ENCODE data around the gene SLC49A4.
A peak's percentile ranks its signal among the peaks of the same experiment; 100 is the strongest.

SLC49A4 gene

DNA sequence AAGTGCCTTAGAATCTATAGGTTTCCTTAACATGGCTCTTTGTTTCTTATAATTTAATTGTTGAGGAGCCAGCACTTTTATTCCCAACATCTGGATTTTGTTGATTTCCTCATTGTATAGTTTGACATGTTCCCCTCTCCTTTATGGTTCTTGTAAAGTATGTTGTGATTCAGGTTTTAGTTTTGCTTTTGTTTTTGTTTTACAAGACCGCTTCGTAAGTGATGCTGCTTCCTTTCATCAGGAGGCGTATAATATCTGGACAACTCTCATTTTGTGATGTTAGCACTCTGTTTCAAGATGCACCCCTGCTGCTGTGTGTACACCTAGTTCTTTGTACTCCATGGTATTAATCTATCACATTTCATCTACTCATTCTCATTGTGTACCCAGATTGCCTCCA is 48.7 kb downstream of the SLC49A4 start:
- no peak overlapping the region for H3K9ac ChIP-seq (ENCODE audit: low read length)
- H4K5ac ChIP-seq (ENCODE audit: low read length) = no peak overlapping the region
- no peaks in the 10 kb centered on the region for H3K4me1 ChIP-seq (ENCODE audit: control insufficient read depth, low read depth, low read length)
- H3K56ac ChIP-seq (ENCODE audit: low read length) = no peak overlapping the region
- H2BK5ac ChIP-seq (ENCODE audit: low read length) = no peak overlapping the region
- H3K4me2 ChIP-seq (ENCODE audit: low read length) = no peak overlapping the region
- no CpG with 5 or more reads among the region's 3 CpGs for WGBS (ENCODE audit: extremely low coverage, insufficient coverage, low lambda C conversion rate)
- H3K4me3 ChIP-seq (ENCODE audit: low read length) = no peak overlapping the region
- H3K4ac ChIP-seq (ENCODE audit: low read depth, low read length) = no peak overlapping the region
- no peaks in the 10 kb centered on the region for H3K79me2 ChIP-seq (ENCODE audit: control insufficient read depth, insufficient read depth, low read length)
- no peak overlapping the region for H3K18ac ChIP-seq (ENCODE audit: low read length)
- no peak overlapping the region for H3K23ac ChIP-seq (ENCODE audit: low read length)
- no peak for DNase-seq
- no peaks in the 10 kb centered on the region for H3K27me3 ChIP-seq (ENCODE audit: insufficient read depth, low read length, poor library complexity)
- no peak overlapping the region for H2BK120ac ChIP-seq (ENCODE audit: low read depth, low read length)
- no peaks in the 10 kb centered on the region for H3K36me3 ChIP-seq (ENCODE audit: control insufficient read depth, insufficient read depth, low read length)
- H3K27ac ChIP-seq (ENCODE audit: low read depth, low read length) = no peak overlapping the region
- no peak overlapping the region for H4K8ac ChIP-seq (ENCODE audit: low read depth, low read length)
- H2AK5ac ChIP-seq (ENCODE audit: low read length) = no peak overlapping the region
- no peak overlapping the region for H2BK15ac ChIP-seq (replicated peaks; ENCODE audit: low read depth)
- H3K79me1 ChIP-seq (ENCODE audit: low read length) = no peaks in the 10 kb centered on the region

DNA sequence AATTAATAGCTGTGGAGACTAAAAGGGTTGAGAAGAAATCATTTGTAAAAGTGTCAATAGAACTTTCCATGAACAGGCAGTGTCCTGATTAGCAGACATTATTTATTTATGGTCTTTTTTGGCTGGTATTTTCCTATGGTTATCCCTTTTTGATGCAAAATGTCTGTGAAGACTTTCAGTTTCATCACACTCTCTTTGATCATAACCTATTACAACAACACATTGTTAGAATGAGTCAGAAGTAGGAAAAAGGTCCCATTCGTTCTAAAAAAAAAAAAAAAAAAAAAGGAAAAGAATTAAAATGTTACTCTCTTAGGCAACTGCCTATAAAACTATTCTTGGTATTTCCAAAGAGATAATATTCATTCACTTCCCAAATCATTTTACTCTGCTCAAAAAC is 62.1 kb downstream of the SLC49A4 start:
- no peak overlapping the region for H3K18ac ChIP-seq (ENCODE audit: low read length)

DNA sequence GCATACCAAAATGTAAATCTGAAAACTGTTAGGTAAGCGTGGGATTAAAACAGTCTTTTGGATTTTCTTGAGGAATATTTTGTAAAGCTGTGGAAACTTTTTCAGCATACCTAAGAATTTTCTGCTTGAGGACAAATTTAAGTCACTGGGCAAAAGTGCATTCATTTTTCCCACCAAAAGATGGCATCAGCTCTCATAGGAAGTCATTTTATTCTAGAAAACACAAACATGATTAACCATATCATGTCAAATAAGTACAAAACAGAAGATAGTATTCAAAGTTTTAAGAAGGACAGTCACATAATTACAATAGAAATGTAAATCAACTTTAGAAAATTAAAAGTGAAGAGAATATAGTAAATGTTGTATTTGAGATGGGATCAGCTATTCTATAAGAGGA is 63.5 kb downstream of the SLC49A4 start:
- Histone ChIP-seq H3K4me2 (ENCODE audit: low read length) (no peak overlapping the region), H3K4ac (ENCODE audit: low read depth, low read length) (no peak overlapping the region), H3K79me1 (ENCODE audit: low read length) (no peaks in the 10 kb centered on the region), H3K9ac (ENCODE audit: low read length) (no peak overlapping the region), H3K36me3 (ENCODE audit: control insufficient read depth, insufficient read depth, low read length) (no peaks in the 10 kb centered on the region), H3K27me3 (ENCODE audit: insufficient read depth, low read length, poor library complexity) (no peaks in the 10 kb centered on the region), H3K79me2 (ENCODE audit: control insufficient read depth, insufficient read depth, low read length) (no peaks in the 10 kb centered on the region), H3K56ac (ENCODE audit: low read length) (no peak overlapping the region), H2BK15ac (replicated peaks; ENCODE audit: low read depth) (no peak overlapping the region), H3K4me3 (ENCODE audit: low read length) (no peak overlapping the region), H2BK120ac (ENCODE audit: low read depth, low read length) (no peak overlapping the region), H3K4me1 (ENCODE audit: control insufficient read depth, low read depth, low read length) (no peaks in the 10 kb centered on the region), H2AK5ac (ENCODE audit: low read length) (no peak overlapping the region), H4K5ac (ENCODE audit: low read length) (no peak overlapping the region), H2BK5ac (ENCODE audit: low read length) (no peak overlapping the region), H4K8ac (ENCODE audit: low read depth, low read length) (no peak overlapping the region), H3K18ac (ENCODE audit: low read length) (no peak overlapping the region), H3K23ac (ENCODE audit: low read length) (no peak overlapping the region), H3K27ac (ENCODE audit: low read depth, low read length) (no peak overlapping the region)
- peak; percentile 13 for DNase-seq
- WGBS (ENCODE audit: extremely low coverage, insufficient coverage, low lambda C conversion rate) = no CpG with 5 or more reads among the region's 1 CpG

More for the DNA sequence above, 62.1 kb downstream of the SLC49A4 start:
- Histone ChIP-seq H3K9ac (ENCODE audit: low read length) (no peak overlapping the region), H3K4me3 (ENCODE audit: low read length) (no peak overlapping the region), H3K79me1 (ENCODE audit: low read length) (no peaks in the 10 kb centered on the region), H3K27me3 (ENCODE audit: insufficient read depth, low read length, poor library complexity) (no peaks in the 10 kb centered on the region), H3K4me1 (ENCODE audit: control insufficient read depth, low read depth, low read length) (no peaks in the 10 kb centered on the region), H3K23ac (ENCODE audit: low read length) (no peak overlapping the region), H2BK5ac (ENCODE audit: low read length) (no peak overlapping the region), H2AK5ac (ENCODE audit: low read length) (no peak overlapping the region), H4K5ac (ENCODE audit: low read length) (no peak overlapping the region), H4K8ac (ENCODE audit: low read depth, low read length) (no peak overlapping the region), H3K4ac (ENCODE audit: low read depth, low read length) (no peak overlapping the region), H3K79me2 (ENCODE audit: control insufficient read depth, insufficient read depth, low read length) (no peaks in the 10 kb centered on the region), H2BK15ac (replicated peaks; ENCODE audit: low read depth) (no peak overlapping the region), H3K56ac (ENCODE audit: low read length) (no peak overlapping the region), H2BK120ac (ENCODE audit: low read depth, low read length) (no peak overlapping the region), H3K4me2 (ENCODE audit: low read length) (no peak overlapping the region), H3K27ac (ENCODE audit: low read depth, low read length) (no peak overlapping the region), H3K36me3 (ENCODE audit: control insufficient read depth, insufficient read depth, low read length) (no peaks in the 10 kb centered on the region)
- no CpG with 5 or more reads among the region's 1 CpG for WGBS (ENCODE audit: extremely low coverage, insufficient coverage, low lambda C conversion rate)
- DNase-seq = no peak

DNA sequence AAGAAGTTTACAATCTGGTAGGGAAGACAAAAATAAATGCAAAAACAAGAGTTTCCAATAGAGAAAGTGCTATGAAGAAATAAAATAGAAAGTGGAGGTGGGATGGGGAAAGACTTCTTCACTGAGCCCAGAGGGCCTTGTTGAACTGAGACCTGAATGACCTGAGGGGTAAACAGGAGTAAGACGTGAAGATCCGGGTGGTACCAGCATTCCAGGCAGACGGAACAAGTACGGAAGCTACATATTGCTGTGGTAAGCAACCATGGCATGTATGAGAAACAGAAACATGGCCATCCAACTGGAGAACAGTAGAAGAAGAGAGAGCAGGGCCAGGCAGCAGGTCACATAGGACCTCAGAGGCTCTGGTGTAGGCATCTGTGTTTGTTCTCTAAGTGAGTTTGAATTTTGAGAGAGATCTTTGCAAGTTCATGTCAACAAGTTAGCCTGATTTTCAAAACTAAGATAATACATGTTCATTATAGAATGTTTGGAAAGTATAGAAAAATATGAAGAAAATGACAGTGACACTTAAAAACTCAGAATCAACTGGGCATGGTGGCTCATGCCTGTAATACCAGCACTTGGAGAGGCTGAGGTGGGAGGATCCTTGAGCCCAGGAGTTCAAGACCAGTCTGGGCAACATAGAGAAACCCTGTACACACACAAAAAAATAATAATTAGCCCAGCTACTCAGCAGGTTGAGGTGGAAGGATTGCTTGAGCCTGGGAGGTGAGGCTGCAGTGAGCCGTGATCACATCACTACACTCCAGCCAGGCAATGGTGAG is 64.3 kb downstream of the SLC49A4 start:
- no peak overlapping the region for H4K8ac ChIP-seq (ENCODE audit: low read depth, low read length)
- H3K18ac ChIP-seq (ENCODE audit: low read length) = no peak overlapping the region
- no peaks in the 10 kb centered on the region for H3K79me1 ChIP-seq (ENCODE audit: low read length)
- no peak overlapping the region for H3K27ac ChIP-seq (ENCODE audit: low read depth, low read length)
- H3K4ac ChIP-seq (ENCODE audit: low read depth, low read length) = no peak overlapping the region
- no peak overlapping the region for H4K5ac ChIP-seq (ENCODE audit: low read length)
- no peak overlapping the region for H3K4me2 ChIP-seq (ENCODE audit: low read length)
- H3K27me3 ChIP-seq (ENCODE audit: insufficient read depth, low read length, poor library complexity) = no peaks in the 10 kb centered on the region
- H3K9ac ChIP-seq (ENCODE audit: low read length) = no peak overlapping the region
- no peak overlapping the region for H2BK5ac ChIP-seq (ENCODE audit: low read length)
- WGBS (ENCODE audit: extremely low coverage, insufficient coverage, low lambda C conversion rate) = no CpG with 5 or more reads among the region's 5 CpGs
- no peak overlapping the region for H2BK120ac ChIP-seq (ENCODE audit: low read depth, low read length)
- H3K4me1 ChIP-seq (ENCODE audit: control insufficient read depth, low read depth, low read length) = no peaks in the 10 kb centered on the region
- H3K79me2 ChIP-seq (ENCODE audit: control insufficient read depth, insufficient read depth, low read length) = no peaks in the 10 kb centered on the region
- H2AK5ac ChIP-seq (ENCODE audit: low read length) = no peak overlapping the region
- no peak overlapping the region for H3K23ac ChIP-seq (ENCODE audit: low read length)
- no peak overlapping the region for H3K56ac ChIP-seq (ENCODE audit: low read length)
- H3K4me3 ChIP-seq (ENCODE audit: low read length) = no peak overlapping the region
- no peaks in the 10 kb centered on the region for H3K36me3 ChIP-seq (ENCODE audit: control insufficient read depth, insufficient read depth, low read length)
- H2BK15ac ChIP-seq (replicated peaks; ENCODE audit: low read depth) = no peak overlapping the region
- no peak for DNase-seq

DNA sequence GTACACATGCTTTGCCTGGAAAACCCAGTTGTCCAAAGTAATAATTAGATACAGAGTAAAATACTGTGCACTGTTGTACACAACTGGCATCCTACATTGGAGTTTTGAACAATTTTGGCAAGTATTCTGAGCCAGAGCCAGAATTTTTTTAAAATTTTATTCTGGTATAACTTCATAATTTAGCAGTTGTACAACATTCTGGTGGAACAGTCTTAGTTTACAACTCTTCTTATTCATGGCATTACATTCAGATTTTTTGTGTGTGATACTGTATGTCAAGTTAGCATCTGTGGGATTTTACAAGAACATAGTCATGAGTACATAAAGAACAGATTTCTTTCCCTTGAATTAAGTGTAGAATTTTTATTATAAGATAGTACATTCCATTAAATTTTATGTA is 67.5 kb downstream of the SLC49A4 start:
- Histone ChIP-seq H3K18ac (ENCODE audit: low read length) (no peak overlapping the region), H2BK15ac (replicated peaks; ENCODE audit: low read depth) (no peak overlapping the region), H3K56ac (ENCODE audit: low read length) (no peak overlapping the region), H3K4ac (ENCODE audit: low read depth, low read length) (no peak overlapping the region), H3K79me1 (ENCODE audit: low read length) (no peaks in the 10 kb centered on the region), H3K9ac (ENCODE audit: low read length) (no peak overlapping the region), H3K27me3 (ENCODE audit: insufficient read depth, low read length, poor library complexity) (no peaks in the 10 kb centered on the region), H2BK5ac (ENCODE audit: low read length) (no peak overlapping the region), H3K27ac (ENCODE audit: low read depth, low read length) (no peak overlapping the region), H4K8ac (ENCODE audit: low read depth, low read length) (no peak overlapping the region), H3K79me2 (ENCODE audit: control insufficient read depth, insufficient read depth, low read length) (no peaks in the 10 kb centered on the region), H4K5ac (ENCODE audit: low read length) (no peak overlapping the region), H2BK120ac (ENCODE audit: low read depth, low read length) (no peak overlapping the region), H3K4me1 (ENCODE audit: control insufficient read depth, low read depth, low read length) (no peaks in the 10 kb centered on the region), H3K23ac (ENCODE audit: low read length) (no peak overlapping the region), H3K4me3 (ENCODE audit: low read length) (no peak overlapping the region), H2AK5ac (ENCODE audit: low read length) (no peak overlapping the region), H3K4me2 (ENCODE audit: low read length) (no peak overlapping the region), H3K36me3 (ENCODE audit: control insufficient read depth, insufficient read depth, low read length) (no peaks in the 10 kb centered on the region)
- no peak for DNase-seq

DNA sequence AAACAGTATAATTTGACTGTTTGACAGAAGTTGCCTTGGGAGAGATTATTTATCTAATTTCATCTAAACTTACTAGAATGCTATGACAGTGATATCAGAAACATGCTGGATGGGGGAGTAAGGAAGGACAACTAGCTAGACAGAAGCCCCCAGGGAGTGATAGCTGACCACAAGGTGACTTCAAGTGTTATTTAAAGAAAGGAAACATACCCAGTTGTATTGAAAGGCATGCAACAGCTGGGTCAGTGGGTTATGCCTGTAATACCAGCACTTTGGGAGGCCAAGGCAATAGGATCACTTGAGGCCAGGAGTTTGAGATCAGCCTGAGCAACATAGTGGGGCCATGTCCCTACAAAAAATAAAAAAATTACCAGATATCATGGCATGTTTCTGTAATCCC is 69.6 kb downstream of the SLC49A4 start:
- Histone ChIP-seq H2BK15ac (replicated peaks; ENCODE audit: low read depth) (no peak overlapping the region), H3K56ac (ENCODE audit: low read length) (no peak overlapping the region), H3K4me3 (ENCODE audit: low read length) (no peak overlapping the region), H3K4me1 (ENCODE audit: control insufficient read depth, low read depth, low read length) (no peaks in the 10 kb centered on the region), H4K5ac (ENCODE audit: low read length) (no peak overlapping the region), H3K18ac (ENCODE audit: low read length) (no peak overlapping the region), H3K36me3 (ENCODE audit: control insufficient read depth, insufficient read depth, low read length) (no peaks in the 10 kb centered on the region), H3K23ac (ENCODE audit: low read length) (no peak overlapping the region), H2BK5ac (ENCODE audit: low read length) (no peak overlapping the region), H3K9ac (ENCODE audit: low read length) (no peak overlapping the region), H3K79me2 (ENCODE audit: control insufficient read depth, insufficient read depth, low read length) (no peaks in the 10 kb centered on the region), H3K4ac (ENCODE audit: low read depth, low read length) (no peak overlapping the region), H3K79me1 (ENCODE audit: low read length) (no peaks in the 10 kb centered on the region), H2AK5ac (ENCODE audit: low read length) (no peak overlapping the region), H2BK120ac (ENCODE audit: low read depth, low read length) (no peak overlapping the region), H3K4me2 (ENCODE audit: low read length) (no peak overlapping the region), H3K27ac (ENCODE audit: low read depth, low read length) (no peak overlapping the region), H4K8ac (ENCODE audit: low read depth, low read length) (no peak overlapping the region), H3K27me3 (ENCODE audit: insufficient read depth, low read length, poor library complexity) (no peaks in the 10 kb centered on the region)
- no peak for DNase-seq

Data from mesendoderm (in vitro differentiated cells).